Eye (tissue), 1 donor: Measurements from ENCODE around the gene AK8.
"Not testable (repeated sequence)": the region's sequence is repeated elsewhere in the genome, so short reads cannot be mapped to it uniquely, and the experiment has no call there.

Source experiments
- DNase-seq: peaks from one replicate; pipeline ENCODE4 v3.0.0-alpha.2; 2015

Gene AK8

GRCh38 chr9:132740526-132741309 is 137.4 kb downstream of the AK8 start:
- DNase-seq, result no peak

DNA sequence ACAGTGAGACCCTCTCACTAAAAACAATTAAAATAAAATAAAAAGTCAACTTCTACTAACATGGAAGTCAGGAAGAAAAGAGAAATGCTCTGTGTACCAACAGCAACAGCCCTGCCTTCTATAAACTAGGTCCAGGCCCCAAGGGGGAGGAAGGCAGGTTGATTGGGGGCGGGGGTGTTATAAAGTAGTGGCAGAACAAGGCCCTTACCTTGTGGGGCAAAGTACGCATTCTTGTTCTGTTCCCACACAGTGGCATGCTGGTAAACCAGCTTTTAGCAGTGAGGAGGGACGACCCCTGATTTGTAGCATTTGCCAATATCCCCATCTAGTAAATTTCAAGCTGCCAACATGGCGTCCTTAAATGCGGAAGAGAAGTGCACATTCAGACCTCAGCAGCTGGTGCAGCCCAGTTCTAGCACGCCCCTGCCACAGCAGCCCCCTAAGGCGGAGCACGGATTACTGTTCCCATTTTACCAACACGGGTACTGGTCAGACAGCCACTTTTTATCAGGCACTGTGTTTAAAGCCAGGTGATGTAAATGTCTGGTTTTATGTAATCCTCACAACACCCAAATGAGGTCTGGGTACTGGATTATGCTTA is 138.3 kb downstream of the AK8 start:
- no peak for DNase-seq

DNA sequence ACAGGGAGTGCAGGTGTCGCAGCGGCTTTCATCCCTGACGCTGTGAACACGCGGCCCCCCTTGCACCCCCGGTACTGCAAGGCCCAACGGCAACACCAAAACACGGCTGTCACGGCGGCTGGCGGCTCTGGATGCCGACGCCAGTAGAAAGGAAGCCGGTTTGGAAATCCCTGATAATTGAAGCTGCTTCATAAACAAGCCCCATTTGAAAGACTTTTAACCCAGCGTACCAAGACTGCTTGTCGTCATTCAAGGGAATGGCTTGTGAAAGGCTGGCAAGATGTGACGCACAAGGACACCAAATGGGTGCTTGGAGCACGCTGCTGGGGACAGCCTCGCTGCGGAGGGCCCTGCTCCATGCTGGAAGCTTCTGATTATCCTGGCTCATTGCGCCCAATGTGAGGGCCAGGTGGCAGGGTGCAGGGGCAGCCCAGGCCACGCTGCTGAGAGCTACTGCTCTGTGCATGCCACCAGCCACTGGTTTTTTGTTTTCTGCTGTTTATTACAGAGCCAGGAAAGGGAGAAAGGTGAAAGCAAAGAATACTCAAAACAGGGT is 144.7 kb downstream of the AK8 start:
- DNase-seq, result peak; percentile 19

DNA sequence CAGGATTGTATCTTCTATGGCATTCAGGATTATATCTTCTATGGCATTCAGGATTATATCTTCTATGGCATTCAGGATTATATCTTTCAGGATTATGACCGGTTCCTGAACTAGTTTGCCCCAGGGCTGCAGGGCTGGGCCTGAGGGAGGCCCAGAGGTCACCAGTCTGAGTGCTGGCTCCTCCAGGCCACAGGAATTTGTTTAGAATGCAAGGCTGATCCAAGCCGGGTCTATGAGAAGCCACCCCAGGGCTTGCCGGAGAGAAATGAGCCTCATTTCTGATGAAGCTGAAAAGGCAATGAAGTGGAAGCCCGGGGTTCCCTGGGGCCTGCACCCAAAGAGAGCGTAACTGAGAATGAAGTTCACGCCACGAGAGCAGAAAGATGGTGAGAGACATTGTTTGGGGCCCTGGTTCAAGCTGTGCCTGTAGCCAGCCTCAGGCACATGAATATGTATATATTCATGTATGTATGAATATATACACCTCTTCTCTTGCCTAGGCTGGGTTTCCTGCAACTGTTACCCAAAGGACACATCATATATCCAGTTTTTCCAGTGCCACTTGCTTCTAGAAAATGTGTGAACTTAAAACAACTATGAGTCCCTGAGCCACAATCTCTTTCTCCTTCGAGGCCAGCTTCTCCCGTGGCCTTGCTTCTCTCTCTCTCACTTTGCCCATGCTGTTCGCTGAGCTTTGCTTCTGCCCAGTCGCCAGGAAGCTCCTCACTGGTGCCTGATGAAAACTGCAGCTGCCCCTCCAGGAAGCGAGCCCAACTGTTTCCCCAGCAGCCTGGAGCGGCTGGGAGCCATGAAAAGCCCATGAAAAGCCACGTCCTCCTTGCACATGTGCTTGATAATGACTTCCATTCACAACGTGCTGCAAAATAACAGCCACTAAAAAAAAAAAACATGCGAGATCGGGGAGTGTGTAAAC is 145.5 kb downstream of the AK8 start:
- peak; percentile 16 for DNase-seq

DNA sequence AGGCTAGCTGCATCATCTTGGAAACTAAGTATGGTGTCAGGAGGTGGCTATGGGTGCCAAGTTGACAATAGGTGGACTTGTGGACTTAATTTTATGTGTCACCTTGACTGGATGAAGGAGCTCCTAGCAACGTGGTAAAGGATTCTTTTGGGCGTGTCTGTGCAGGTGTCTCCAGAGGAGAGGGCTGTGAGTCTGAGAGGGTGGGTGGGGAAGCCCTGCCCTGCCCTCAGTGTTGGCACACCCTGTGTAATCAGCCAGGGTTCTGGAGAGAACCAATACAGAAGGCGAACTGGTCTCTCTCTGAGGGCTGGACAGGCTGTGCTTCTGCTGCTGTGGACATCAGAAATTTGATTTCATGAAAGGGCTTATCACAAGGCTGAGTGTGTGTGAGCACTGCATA is 146.9 kb downstream of the AK8 start:
- DNase-seq, result no peak

DNA sequence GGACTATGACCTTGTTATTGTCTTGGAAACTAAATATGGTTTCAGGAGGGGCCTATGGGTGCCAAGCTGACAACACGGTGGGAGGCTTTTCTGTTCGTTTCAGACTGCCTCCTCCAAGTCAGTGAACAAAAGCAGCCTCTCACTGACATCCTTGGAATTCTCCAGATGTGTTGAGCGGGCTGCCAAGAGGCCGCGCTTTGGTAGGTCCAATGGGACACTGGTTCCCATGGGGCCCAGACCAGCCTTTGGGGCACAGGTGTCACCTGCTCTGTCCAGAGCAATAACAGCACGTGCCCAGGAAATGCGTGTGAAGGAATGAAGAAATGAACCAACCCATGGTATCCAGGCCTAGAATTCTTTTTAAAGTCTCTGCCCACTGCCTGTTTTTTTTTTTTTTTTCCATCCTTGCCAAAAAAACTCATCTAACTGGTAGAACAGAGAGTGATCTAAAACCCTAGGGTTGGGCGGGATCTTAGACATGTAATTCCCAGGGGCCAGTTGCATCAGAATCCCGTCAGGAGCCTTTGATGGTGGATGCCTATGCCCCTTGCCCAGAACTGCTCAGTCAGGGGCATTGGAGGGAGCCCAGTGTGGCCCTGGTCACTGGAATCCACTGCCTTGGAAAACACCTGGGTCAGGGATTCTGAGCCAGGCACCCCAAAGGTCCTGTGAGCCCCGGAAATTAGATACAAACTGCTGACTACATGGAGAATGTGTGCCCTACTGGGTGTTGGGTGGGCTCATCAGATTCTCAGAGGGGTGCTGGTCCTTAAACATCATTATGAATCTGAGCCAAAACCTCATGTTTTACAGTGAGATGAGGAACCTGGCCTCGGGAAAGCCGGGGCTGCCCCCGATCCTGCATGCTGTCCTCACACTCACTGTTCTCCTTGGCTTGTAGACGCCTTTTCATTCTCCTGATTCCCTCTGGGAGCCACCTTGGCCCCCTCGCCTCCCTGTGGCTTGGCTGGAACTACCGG is 147.7 kb downstream of the AK8 start:
- DNase-seq, result no peak

GRCh38 chr9:132729235-132729890 is 148.7 kb downstream of the AK8 start:
- no peak for DNase-seq

GRCh38 chr9:132728497-132728896 is 149.6 kb downstream of the AK8 start:
- no peak for DNase-seq

- DNase-seq, result no peak
Measured at GRCh38 chr9:132728071-132728470, 150.0 kb downstream of the AK8 start.

GRCh38 chr9:132726576-132727130 is 151.4 kb downstream of the AK8 start:
- DNase-seq, result no peak

GRCh38 chr9:132725306-132725705 is 152.8 kb downstream of the AK8 start:
- DNase-seq, result no peak

GRCh38 chr9:132723809-132724208 is 154.3 kb downstream of the AK8 start:
- DNase-seq, result no peak

GRCh38 chr9:132722564-132723065 is 155.5 kb downstream of the AK8 start:
- DNase-seq, result no peak

DNA sequence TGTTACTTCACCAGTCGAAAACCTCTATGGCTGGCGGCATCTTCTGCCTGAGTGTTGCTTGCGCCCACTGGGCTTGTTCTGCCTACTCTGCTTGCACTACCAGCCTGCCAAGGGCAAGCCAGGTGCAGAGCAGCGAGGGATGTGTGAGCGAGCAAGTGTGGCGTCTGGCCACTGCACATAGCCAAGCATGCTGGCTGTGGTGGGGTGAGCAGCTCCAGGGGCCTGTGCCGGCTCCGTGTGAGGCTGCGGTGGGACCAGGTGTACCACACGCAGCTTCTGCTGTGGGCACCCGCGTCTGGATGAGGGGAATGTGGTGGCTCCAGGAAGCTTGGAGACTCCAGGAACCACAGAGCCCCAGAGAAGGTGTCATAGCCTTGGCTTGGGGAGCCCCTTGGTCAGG is 156.4 kb downstream of the AK8 start:
- no peak for DNase-seq

DNA sequence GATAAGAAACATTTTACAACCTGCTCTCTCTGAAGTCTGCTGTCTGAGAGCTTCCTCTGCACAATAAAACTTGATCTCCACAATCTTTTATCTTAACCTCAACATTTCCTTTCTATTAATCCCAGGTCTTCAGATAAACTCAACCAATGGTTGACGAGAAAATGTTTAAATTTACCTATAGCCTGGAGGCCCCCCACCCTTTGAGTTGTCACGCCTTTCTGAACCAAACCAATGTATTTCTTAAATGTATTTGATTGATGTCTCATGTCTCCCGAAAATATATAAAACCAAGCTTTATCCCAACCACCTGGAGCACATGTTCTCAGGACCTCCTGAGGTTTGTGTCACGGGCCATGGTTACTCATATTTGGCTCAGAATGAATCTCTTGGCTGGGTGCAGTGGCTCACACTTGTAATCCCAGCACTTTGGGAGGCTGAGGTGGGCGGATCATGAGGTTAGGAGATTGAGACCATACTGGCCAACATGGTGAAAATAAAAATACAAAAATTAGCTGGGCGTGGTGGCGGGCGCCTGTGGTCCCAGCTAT is 159.6 kb downstream of the AK8 start:
- DNase-seq, result not testable (repeated sequence)

DNA sequence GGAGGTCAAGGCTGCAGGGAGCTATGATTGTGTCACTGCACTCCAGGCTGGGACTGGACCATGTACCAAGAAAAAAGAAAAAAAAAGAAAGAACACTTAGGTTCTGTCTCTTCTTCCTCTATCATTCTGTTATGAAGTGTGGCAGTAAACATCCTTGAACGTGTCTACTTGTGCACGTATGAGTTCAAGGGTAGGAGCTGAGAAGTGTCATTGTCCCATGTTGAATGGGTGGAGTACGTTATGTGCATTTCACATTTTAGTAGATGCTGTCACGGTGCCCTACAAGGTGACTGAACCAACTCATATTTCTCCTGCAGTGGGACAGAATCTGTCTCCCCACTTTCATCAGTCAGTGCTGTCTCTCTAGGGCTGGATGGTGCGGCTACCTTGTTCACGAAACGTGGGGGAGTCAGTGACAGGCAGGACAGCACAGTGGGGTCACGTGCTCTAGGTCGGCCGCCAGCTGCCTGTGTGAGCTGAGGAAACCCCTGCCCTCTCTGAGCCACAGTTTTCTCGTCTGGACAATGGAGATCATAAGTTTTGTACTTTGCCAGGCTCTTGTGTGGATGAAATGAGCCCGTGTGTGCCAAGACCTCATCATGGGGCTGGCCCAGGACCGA is 160.6 kb downstream of the AK8 start:
- DNase-seq, result no peak

DNA sequence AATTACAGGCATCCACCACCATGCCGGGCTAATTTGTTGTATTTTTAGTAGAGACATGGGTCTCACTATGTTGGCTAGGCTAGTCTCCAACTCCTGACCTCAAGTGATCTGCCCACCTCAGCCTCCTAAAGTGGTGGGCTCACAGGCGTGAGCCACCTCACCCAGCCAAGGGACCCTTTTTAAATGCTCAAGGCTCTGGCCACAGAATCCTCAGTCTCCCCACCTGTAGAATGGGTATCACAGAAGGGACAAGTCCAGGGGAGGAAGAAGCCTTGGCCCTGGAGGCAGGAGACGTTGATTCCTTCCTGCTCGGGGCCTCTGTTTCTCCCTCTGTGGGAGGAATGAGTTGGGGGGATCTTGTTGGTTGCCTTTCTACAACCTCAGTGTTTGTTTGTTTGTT is 162.1 kb downstream of the AK8 start:
- no peak for DNase-seq

GRCh38 chr9:132712753-132713152 is 165.3 kb downstream of the AK8 start:
- no peak for DNase-seq

- no peak for DNase-seq
Measured at GRCh38 chr9:132711846-132712245, 166.2 kb downstream of the AK8 start.

GRCh38 chr9:132711152-132711551 is 166.9 kb downstream of the AK8 start:
- DNase-seq, result not testable (repeated sequence)
